ENCODE measurements around the gene HDAC4.

HDAC4 gene

GRCh38 chr2:239048736-239049135 lies 352.1 kb downstream of the HDAC4 start:
- no peaks in the 10 kb centered on the region for H3K9me2 ChIP-seq (replicated peaks; ENCODE audit: insufficient read depth, low read length)

GRCh38 chr2:239047861-239048260 lies 353.0 kb downstream of the HDAC4 start:
- no peaks in the 10 kb centered on the region for H3F3A ChIP-seq (ENCODE audit: insufficient read depth, low read length)
- H3K36me3 ChIP-seq (replicated peaks; ENCODE audit: insufficient read depth, low read length) = no peaks in the 10 kb centered on the region
- H4K20me1 ChIP-seq (ENCODE audit: insufficient read depth, low read length) = no peaks in the 10 kb centered on the region
- no peak overlapping the region for H3K4me3 ChIP-seq (ENCODE audit: low read length)
- no peaks in the 10 kb centered on the region for H3K27me3 ChIP-seq (replicated peaks; ENCODE audit: insufficient read depth, low read length)
- no peak overlapping the region for H2AFZ ChIP-seq (ENCODE audit: low read length)
- DNase-seq = no peak
- TF ChIP-seq EZH2phosphoT487 (IDR thresholded peaks at IDR 0.05; ENCODE audit: low read length) (no peak), CTCF (IDR thresholded peaks at IDR 0.05; ENCODE audit: low read length) (no peak)
- no peak overlapping the region for H3K9ac ChIP-seq (ENCODE audit: low read length)
- no peaks in the 10 kb centered on the region for H3K79me2 ChIP-seq (ENCODE audit: low read length)
- H3K9me2 ChIP-seq (replicated peaks; ENCODE audit: insufficient read depth, low read length) = no peaks in the 10 kb centered on the region
- no peak overlapping the region for H3K27ac ChIP-seq (ENCODE audit: low read length)
- no peaks in the 10 kb centered on the region for H3K9me3 ChIP-seq (replicated peaks; ENCODE audit: insufficient read depth, low read length)
- H3K4me2 ChIP-seq (ENCODE audit: low read depth, low read length) = no peak overlapping the region
- no peaks in the 10 kb centered on the region for H3K4me1 ChIP-seq (ENCODE audit: low read length)

More at GRCh38 chr2:239048736-239049135, 352.1 kb downstream of the HDAC4 start:
- H4K20me1 ChIP-seq (ENCODE audit: insufficient read depth, low read length) = no peaks in the 10 kb centered on the region
- TF ChIP-seq EZH2phosphoT487 (IDR thresholded peaks at IDR 0.05; ENCODE audit: low read length) = no peak
- H3K36me3 ChIP-seq (replicated peaks; ENCODE audit: insufficient read depth, low read length) = no peaks in the 10 kb centered on the region
- no peak overlapping the region for H3K9ac ChIP-seq (ENCODE audit: low read length)
- H3K9me3 ChIP-seq (replicated peaks; ENCODE audit: insufficient read depth, low read length) = no peaks in the 10 kb centered on the region
- no peak overlapping the region for H3K27ac ChIP-seq (ENCODE audit: low read length)
- no peaks in the 10 kb centered on the region for H3K27me3 ChIP-seq (replicated peaks; ENCODE audit: insufficient read depth, low read length)
- H3K4me3 ChIP-seq (ENCODE audit: low read length) = no peak overlapping the region
- H3K4me2 ChIP-seq (ENCODE audit: low read depth, low read length) = no peak overlapping the region
- no peaks in the 10 kb centered on the region for H3K79me2 ChIP-seq (ENCODE audit: low read length)
- no peaks in the 10 kb centered on the region for H3F3A ChIP-seq (ENCODE audit: insufficient read depth, low read length)
- H2AFZ ChIP-seq (ENCODE audit: low read length) = no peak overlapping the region
- DNase-seq = no peak
- H3K4me1 ChIP-seq (ENCODE audit: low read length) = no peaks in the 10 kb centered on the region

GRCh38 chr2:239047420-239047819 lies 353.4 kb downstream of the HDAC4 start:
- no peak overlapping the region for H3K4me3 ChIP-seq (ENCODE audit: low read length)
- H3K9ac ChIP-seq (ENCODE audit: low read length) = no peak overlapping the region
- no peaks in the 10 kb centered on the region for H3K4me1 ChIP-seq (ENCODE audit: low read length)
- DNase-seq = no peak
- H3K27ac ChIP-seq (ENCODE audit: low read length) = no peak overlapping the region
- no peaks in the 10 kb centered on the region for H3K9me2 ChIP-seq (replicated peaks; ENCODE audit: insufficient read depth, low read length)
- H2AFZ ChIP-seq (ENCODE audit: low read length) = no peak overlapping the region
- no peak overlapping the region for H3K4me2 ChIP-seq (ENCODE audit: low read depth, low read length)
- H3K36me3 ChIP-seq (replicated peaks; ENCODE audit: insufficient read depth, low read length) = no peaks in the 10 kb centered on the region
- no peaks in the 10 kb centered on the region for H3K9me3 ChIP-seq (replicated peaks; ENCODE audit: insufficient read depth, low read length)
- no peaks in the 10 kb centered on the region for H4K20me1 ChIP-seq (ENCODE audit: insufficient read depth, low read length)
- no peaks in the 10 kb centered on the region for H3F3A ChIP-seq (ENCODE audit: insufficient read depth, low read length)
- no peaks in the 10 kb centered on the region for H3K79me2 ChIP-seq (ENCODE audit: low read length)
- H3K27me3 ChIP-seq (replicated peaks; ENCODE audit: insufficient read depth, low read length) = no peaks in the 10 kb centered on the region
- no peak for TF ChIP-seq EZH2 (optimal IDR thresholded peaks at IDR 0.05; ENCODE audit: low read depth, low read length)

GRCh38 chr2:239046822-239047221 lies 354.0 kb downstream of the HDAC4 start:
- no peaks in the 10 kb centered on the region for H3K79me2 ChIP-seq (ENCODE audit: low read length)
- H4K20me1 ChIP-seq (ENCODE audit: insufficient read depth, low read length) = no peaks in the 10 kb centered on the region
- H3K27ac ChIP-seq (ENCODE audit: low read length) = no peak overlapping the region
- no peaks in the 10 kb centered on the region for H3K9me3 ChIP-seq (replicated peaks; ENCODE audit: insufficient read depth, low read length)
- no peaks in the 10 kb centered on the region for H3K36me3 ChIP-seq (replicated peaks; ENCODE audit: insufficient read depth, low read length)
- no peak overlapping the region for H3K4me3 ChIP-seq (ENCODE audit: low read length)
- no peak for DNase-seq
- no peak overlapping the region for H3K4me2 ChIP-seq (ENCODE audit: low read depth, low read length)
- H3K9me2 ChIP-seq (replicated peaks; ENCODE audit: insufficient read depth, low read length) = no peaks in the 10 kb centered on the region
- TF ChIP-seq EZH2phosphoT487 (IDR thresholded peaks at IDR 0.05; ENCODE audit: low read length) = no peak
- no peak for TF ChIP-seq CTCF (IDR thresholded peaks at IDR 0.05; ENCODE audit: low read length)
- no peak for TF ChIP-seq EZH2 (optimal IDR thresholded peaks at IDR 0.05; ENCODE audit: low read depth, low read length)
- H3K4me1 ChIP-seq (ENCODE audit: low read length) = no peaks in the 10 kb centered on the region
- H2AFZ ChIP-seq (ENCODE audit: low read length) = no peak overlapping the region
- H3K27me3 ChIP-seq (replicated peaks; ENCODE audit: insufficient read depth, low read length) = no peaks in the 10 kb centered on the region
- H3F3A ChIP-seq (ENCODE audit: insufficient read depth, low read length) = no peaks in the 10 kb centered on the region
- no peak overlapping the region for H3K9ac ChIP-seq (ENCODE audit: low read length)
